ENCODE results near the gene SDC1.

The SDC1 gene

GRCh38 chr2:20169796-20170703 is 54.9 kb downstream of the SDC1 start:
- Mint-ChIP-seq H3K27ac (no peak overlapping the region), H3K4me1 (peaks cover 53% of the 10 kb centered on the region), H3K27me3 (ENCODE audit: low read depth, poor library complexity) (no peaks in the 10 kb centered on the region), H3K36me3 (ENCODE audit: low read depth) (no peaks in the 10 kb centered on the region), H3K9me3 (no peaks in the 10 kb centered on the region), H3K4me3 (no peak overlapping the region)
- no peak for DNase-seq
- TF ChIP-seq CTCF (IDR thresholded peaks at IDR 0.05): no peak

DNA sequence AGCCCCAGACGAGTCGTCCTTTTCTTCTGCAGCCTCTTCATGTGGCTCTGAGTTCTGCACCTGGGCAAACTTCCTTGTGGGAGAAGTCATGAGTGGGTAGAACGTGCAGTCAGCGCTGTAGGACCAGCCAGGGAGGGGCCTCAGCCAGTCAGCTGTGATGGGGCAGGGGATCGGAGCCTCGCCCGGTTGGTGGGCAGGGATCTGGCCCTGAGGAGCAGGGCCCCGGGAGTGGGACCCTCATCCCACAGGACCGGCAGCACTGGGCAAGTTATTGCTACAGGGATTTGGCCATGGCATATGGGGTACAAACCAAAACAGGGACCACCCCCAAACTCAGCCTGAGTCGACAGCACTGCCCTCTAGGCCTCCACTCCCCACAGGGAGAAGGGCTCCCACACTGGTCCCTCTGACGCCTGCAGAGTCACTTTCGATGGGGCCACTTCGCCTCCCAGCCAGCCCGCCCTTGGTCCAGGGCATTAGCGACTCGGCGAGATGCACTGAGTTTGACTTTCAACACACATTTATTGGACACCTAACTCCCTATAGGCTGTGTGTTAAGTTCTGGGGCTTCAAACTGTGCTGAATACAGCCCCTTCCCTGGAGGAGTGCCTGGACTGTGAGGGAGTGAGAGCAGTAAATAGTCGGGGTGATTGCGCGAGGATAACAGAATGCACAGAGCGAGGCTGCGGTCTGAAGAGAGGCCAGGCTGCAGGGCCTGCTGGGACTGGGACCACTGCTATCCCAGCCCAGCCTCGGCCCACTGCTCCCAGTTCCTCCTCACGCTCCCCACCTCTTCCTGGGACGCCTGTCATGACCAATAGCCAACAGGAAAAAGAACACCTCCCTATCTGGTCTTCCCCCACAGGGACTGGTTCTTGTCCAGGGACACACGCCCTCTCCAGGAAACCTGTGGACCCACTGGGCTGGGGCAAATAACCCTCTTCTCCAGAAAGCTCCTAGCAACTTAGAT is 55.9 kb downstream of the SDC1 start:
- no peak overlapping the region for H3K4me3 Mint-ChIP-seq

DNA sequence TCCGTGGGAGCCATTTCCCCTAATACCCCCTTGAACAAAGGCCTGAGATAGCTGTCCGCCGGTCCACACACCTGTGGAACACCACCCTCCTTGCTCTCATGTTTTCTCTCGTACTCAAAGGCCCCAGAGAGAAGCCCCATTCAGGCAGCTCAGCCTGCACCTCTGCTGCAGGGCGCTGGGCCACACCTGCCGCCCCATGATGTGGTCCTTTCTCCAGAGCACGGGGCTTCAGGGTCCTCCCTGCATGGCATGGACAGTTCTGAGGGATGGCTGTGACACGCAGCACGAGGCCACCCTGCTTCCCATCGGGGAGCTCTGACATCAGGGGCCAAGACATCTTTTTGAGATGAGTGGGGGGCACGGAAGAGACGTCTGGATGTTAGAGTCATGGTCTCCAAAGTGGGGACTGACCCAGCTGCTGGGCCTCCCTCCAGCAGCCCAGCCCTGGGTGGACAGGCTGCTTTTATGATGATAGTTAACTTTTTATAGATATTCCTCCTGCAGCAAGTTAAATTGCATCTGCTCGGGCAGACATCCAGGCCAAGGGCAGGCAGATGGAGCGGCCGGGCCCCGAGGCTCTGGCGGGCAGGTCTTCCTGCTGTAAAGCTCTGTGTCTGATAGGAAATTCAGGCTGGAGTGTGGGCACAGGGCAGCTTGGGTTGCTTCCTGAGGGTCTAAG is 56.7 kb downstream of the SDC1 start:
- H3K27me3 Mint-ChIP-seq (ENCODE audit: low read depth, poor library complexity): no peaks in the 10 kb centered on the region
- DNase-seq: no peak
- H3K4me3 Mint-ChIP-seq: no peak overlapping the region

More for the DNA sequence above, 55.9 kb downstream of the SDC1 start:
- peaks cover 53% of the 10 kb centered on the region for H3K4me1 Mint-ChIP-seq
- H3K36me3 Mint-ChIP-seq (ENCODE audit: low read depth): no peaks in the 10 kb centered on the region
- no peak for DNase-seq
- H3K27ac Mint-ChIP-seq: peak overlapping the region; percentile 92
- no peaks in the 10 kb centered on the region for H3K27me3 Mint-ChIP-seq (ENCODE audit: low read depth, poor library complexity)
- H3K9me3 Mint-ChIP-seq: no peaks in the 10 kb centered on the region
- no peak for TF ChIP-seq CTCF (IDR thresholded peaks at IDR 0.05)

GRCh38 chr2:20167356-20167755 is 57.6 kb downstream of the SDC1 start:
- Mint-ChIP-seq H3K4me3 (no peak overlapping the region), H3K27me3 (ENCODE audit: low read depth, poor library complexity) (no peaks in the 10 kb centered on the region), H3K36me3 (ENCODE audit: low read depth) (no peaks in the 10 kb centered on the region), H3K4me1 (peaks cover 42% of the 10 kb centered on the region), H3K27ac (no peak overlapping the region), H3K9me3 (no peaks in the 10 kb centered on the region)
- no peak for DNase-seq
- TF ChIP-seq CTCF (IDR thresholded peaks at IDR 0.05): no peak

More for the DNA sequence above, 56.7 kb downstream of the SDC1 start:
- H3K36me3 Mint-ChIP-seq (ENCODE audit: low read depth): no peaks in the 10 kb centered on the region
- H3K9me3 Mint-ChIP-seq: no peaks in the 10 kb centered on the region
- no peak overlapping the region for H3K27ac Mint-ChIP-seq
- TF ChIP-seq CTCF (IDR thresholded peaks at IDR 0.05): no peak
- peaks cover 49% of the 10 kb centered on the region for H3K4me1 Mint-ChIP-seq

GRCh38 chr2:20165677-20166509 is 59.0 kb downstream of the SDC1 start:
- no peaks in the 10 kb centered on the region for H3K27me3 Mint-ChIP-seq (ENCODE audit: low read depth, poor library complexity)
- H3K27ac Mint-ChIP-seq: no peak overlapping the region
- H3K4me1 Mint-ChIP-seq: peaks cover 33% of the 10 kb centered on the region
- H3K9me3 Mint-ChIP-seq: no peaks in the 10 kb centered on the region
- TF ChIP-seq CTCF (IDR thresholded peaks at IDR 0.05): no peak
- no peak for DNase-seq
- H3K36me3 Mint-ChIP-seq (ENCODE audit: low read depth): no peaks in the 10 kb centered on the region
- no peak overlapping the region for H3K4me3 Mint-ChIP-seq
